ENCODE results near the gene ZC3HAV1. TPM values are rescaled to one million over a fixed set of nuclear protein-coding genes. Genes with fewer than 3 reads are reported as not detected.

ZC3HAV1 gene
- total and polyA plus RNA-seq, 2 experiments from 2014 or later, result 24.8 to 56.8 TPM

GRCh38 chr7:139088268-139088667 lies 21.3 kb downstream of the ZC3HAV1 start:
- no peak overlapping the region for H3K4me3 Mint-ChIP-seq

More at GRCh38 chr7:139088268-139088667, 21.3 kb downstream of the ZC3HAV1 start:
- H3K36me3 Mint-ChIP-seq (ENCODE audit: low read depth), result peaks cover 51% of the 10 kb centered on the region
- Histone ChIP-seq H3F3A (replicated peaks; ENCODE audit: low read depth) (no peaks in the 10 kb centered on the region), H4K20me1 (replicated peaks; ENCODE audit: insufficient read depth) (peaks cover 10% of the 10 kb centered on the region), H3K4me3 (no peak overlapping the region), H3K27me3 (ENCODE audit: insufficient read depth) (no peaks in the 10 kb centered on the region), H3K27ac (ENCODE audit: low read depth) (no peak overlapping the region), H3K4me1 (ENCODE audit: insufficient read depth) (peaks cover 10% of the 10 kb centered on the region), H2AFZ (no peak overlapping the region), H3K36me3 (ENCODE audit: insufficient read depth) (peaks cover 9% of the 10 kb centered on the region; the same call in 1 of the 2 replicates), H3K79me2 (replicated peaks; ENCODE audit: insufficient read depth) (peaks cover 29% of the 10 kb centered on the region), H3K9me2 (ENCODE audit: insufficient read depth) (no peaks in the 10 kb centered on the region), H3K4me2 (no peak overlapping the region)
- H3K4me1 Mint-ChIP-seq, result peaks cover 20% of the 10 kb centered on the region
- H3K27me3 Mint-ChIP-seq (ENCODE audit: insufficient read depth, low read depth, poor library complexity), result no peaks in the 10 kb centered on the region
- ATAC-seq, result no peak
- DNase-seq (ENCODE audit: low spot score), result no peak
- H3K9me3 Mint-ChIP-seq, result no peaks in the 10 kb centered on the region
- TF ChIP-seq NANOG (IDR thresholded peaks at IDR 0.05; ENCODE audit: borderline replicate concordance) (no peak), CTCF (conservative IDR thresholded peaks at IDR 0.05; ENCODE audit: low read depth in 2 of 2) (no peak), ETS1 (IDR thresholded peaks at IDR 0.05) (no peak), ZNF331 (CRISPR knock-in tag; IDR thresholded peaks at IDR 0.05; ENCODE audit: low read depth) (no peak), REST (IDR thresholded peaks at IDR 0.05; ENCODE audit: unreplicated experiment) (no peak), CREB1 (CRISPR knock-in tag; IDR thresholded peaks at IDR 0.05; ENCODE audit: low read depth) (no peak), EZH2 (IDR thresholded peaks at IDR 0.05; ENCODE audit: low read depth, unreplicated experiment) (no peak), JUNB (IDR thresholded peaks at IDR 0.05; ENCODE audit: unreplicated experiment) (no peak), POLR2AphosphoS5 (IDR thresholded peaks at IDR 0.05; ENCODE audit: low read depth) (no peak), EZH2phosphoT487 (IDR thresholded peaks at IDR 0.05; ENCODE audit: unreplicated experiment) (no peak)
- no peak overlapping the region for H3K27ac Mint-ChIP-seq
